HCT116 (cell line): ENCODE results near the gene HSPA12A. TPM values are rescaled to one million over a fixed set of nuclear protein-coding genes. Genes with fewer than 3 reads are reported as not detected.

Source experiments
- ATAC-seq: fragments of 200-7000 bp; cut with Tn5 transposase; 2 replicates; pipeline ENCODE4 v1.9.1; 2020; ENCODE audit warnings: mild to moderate bottlenecking, moderate library complexity
- BruUV-seq: library from RNA; stranded (reverse); fragments of 400-500 nt; replicated peaks from 2 replicates; lab custom pipeline; 2021; lab: Mats Ljungman, UMichigan
- CTCF ChIA-PET: fragments of 300-600 bp; sonication (Branson Sonifier 250); formaldehyde crosslinking; loops from one replicate; lab custom pipeline; 2021; ENCODE audit warnings: antibody characterized with exemption; lab: Charles Lee
- POLR2A ChIA-PET: fragments of 300-600, 350-600 bp; sonication (Branson Sonifier 250); formaldehyde crosslinking; loops from one replicate; lab custom pipeline; 2021; ENCODE audit warnings: antibody characterized with exemption; lab: Charles Lee
- RAD21 ChIA-PET, 2 experiments: fragments of 300-600 bp; sonication (Branson Sonifier 250); formaldehyde crosslinking; loops; one replicate each; lab custom pipeline; 2023; ENCODE audit warnings: low total read pairs in 2 of 2; ENCODE audit not compliant: uncharacterized antibody in 2 of 2, unreplicated experiment in 2 of 2, low non-redundant PET in 1 of 2; lab: Charles Lee
- DNase-seq: peaks from one replicate; pipeline ENCODE4 v3.0.0-alpha.2; 2010; ENCODE audit warnings: low read depth, low spot score
- H2AFZ ChIP-seq: fragments of 200-600 bp; shearing (Covaris generic), sonication (generic); 2 replicates; pipeline ENCODE4 v1.6.1; 2017; ENCODE audit warnings: low read depth, mixed run types, mixed read lengths, antibody characterized with exemption, low read length; ENCODE audit not compliant: poor library complexity, severe bottlenecking
- H3K27ac ChIP-seq: 2 replicates; pipeline ENCODE4 v1.5.1; 2012; ENCODE audit warnings: low read depth, low read length
- H3K27me3 ChIP-seq: fragments of 200-600 bp; sonication (generic); 2 replicates; pipeline ENCODE4 v1.6.1; 2016; ENCODE audit warnings: mixed run types, low read length, mixed read lengths; ENCODE audit not compliant: insufficient read depth
- H3K36me3 ChIP-seq, 2 experiments: fragments of 200-500 bp in 1 of 2; fragments of 200-600 bp in 1 of 2; sonication (Bioruptor generic) in 1 of 2; sonication (generic) in 1 of 2; 2 replicates each; pipeline versions ENCODE4 v1.5.1 to v1.6.1; 2014 to 2016; ENCODE audit warnings: low read length in 2 of 2, inconsistent platforms in 1 of 2, mixed read lengths in 1 of 2, mixed run types in 1 of 2; ENCODE audit not compliant: insufficient read depth in 2 of 2, control insufficient read depth in 1 of 2
- H3K4me1 ChIP-seq, 2 experiments: fragments of 200-600 bp in 1 of 2; sonication (generic) in 1 of 2; 2 replicates each; pipeline versions ENCODE4 v1.5.1 to v1.6.1; 2012 to 2017; ENCODE audit warnings: low read length in 2 of 2, inconsistent platforms in 1 of 2, mild to moderate bottlenecking in 1 of 2, mixed read lengths in 1 of 2, mixed run types in 1 of 2, moderate library complexity in 1 of 2; ENCODE audit not compliant: insufficient read depth in 2 of 2, control insufficient read depth in 1 of 2
- H3K4me2 ChIP-seq: fragments of 200-600 bp; sonication (generic); 2 replicates; pipeline ENCODE4 v1.6.1; 2017; ENCODE audit warnings: mixed run types, low read length, mixed read lengths
- H3K4me3 ChIP-seq, 2 experiments: fragments of 200-600 bp in 1 of 2; sonication (generic) in 1 of 2; replicated peaks in 1 of 2; 2 replicates each; pipeline ENCODE4 v1.5.1; 2011 to 2016; ENCODE audit warnings: low read length in 2 of 2, control low read depth in 1 of 2, low read depth in 1 of 2, mild to moderate bottlenecking in 1 of 2, mixed read lengths in 1 of 2, mixed run types in 1 of 2
- H3K79me2 ChIP-seq: fragments of 200-600 bp; sonication (generic); 2 replicates; pipeline ENCODE4 v1.6.1; 2017; ENCODE audit warnings: mild to moderate bottlenecking, mixed run types, low read length, moderate library complexity, mixed read lengths; ENCODE audit not compliant: insufficient read depth
- H3K9ac ChIP-seq: fragments of 200-600 bp; sonication (generic); 2 replicates; pipeline ENCODE4 v1.6.1; 2016; ENCODE audit warnings: low read length, mixed read lengths
- H3K9me2 ChIP-seq: fragments of 200-600 bp; sonication (generic), shearing (Covaris generic); 2 replicates; pipeline ENCODE4 v1.6.1; 2017; ENCODE audit warnings: mixed run types, mild to moderate bottlenecking, moderate library complexity; ENCODE audit not compliant: insufficient read depth
- H3K9me3 ChIP-seq, 2 experiments: fragments of 200-500 bp in 1 of 2; fragments of 200-600 bp in 1 of 2; sonication (Bioruptor generic) in 1 of 2; sonication (generic) in 1 of 2; 2 replicates each; pipeline ENCODE4 v1.6.1; 2014 to 2017; ENCODE audit warnings: low read length in 2 of 2, mixed read lengths in 2 of 2, inconsistent platforms in 1 of 2, low read depth in 1 of 2, mild to moderate bottlenecking in 1 of 2, mixed run types in 1 of 2, moderate library complexity in 1 of 2; ENCODE audit not compliant: control insufficient read depth in 1 of 2, insufficient read depth in 1 of 2
- H4K20me1 ChIP-seq: fragments of 200-600 bp; sonication (generic), shearing (Covaris generic); 2 replicates; pipeline ENCODE4 v1.6.1; 2017; ENCODE audit warnings: mixed run types, mild to moderate bottlenecking, moderate library complexity; ENCODE audit not compliant: insufficient read depth
- CBX3 ChIP-seq: IDR thresholded peaks from 2 replicates; pipeline ENCODE4 v1.6.1; 2012; ENCODE audit warnings: low read depth
- EGR1 ChIP-seq: IDR thresholded peaks from 2 replicates; pipeline ENCODE4 v1.6.1; 2012; ENCODE audit warnings: low read depth
- ELF1 ChIP-seq: IDR thresholded peaks from 2 replicates; pipeline ENCODE4 v1.6.1; 2012; ENCODE audit warnings: low read depth, borderline replicate concordance
- EZH2 ChIP-seq: fragments of 200-600 bp; sonication (generic); IDR thresholded peaks from 2 replicates; pipeline ENCODE4 v1.6.1; 2017; ENCODE audit warnings: antibody characterized with exemption, mixed run types
- FOSL1 ChIP-seq: IDR thresholded peaks from 2 replicates; pipeline ENCODE4 v1.6.1; 2012; ENCODE audit warnings: low read depth
- JUND ChIP-seq: IDR thresholded peaks from 2 replicates; pipeline ENCODE4 v1.6.1; 2012
- POLR2AphosphoS5 ChIP-seq: IDR thresholded peaks from 2 replicates; pipeline ENCODE4 v1.6.1; 2011; ENCODE audit warnings: mild to moderate bottlenecking, low read depth, low read length, moderate library complexity
- RAD21 ChIP-seq: IDR thresholded peaks from 2 replicates; pipeline ENCODE4 v1.6.1; 2012; ENCODE audit warnings: low read depth, mild to moderate bottlenecking
- SIN3A ChIP-seq: IDR thresholded peaks from 2 replicates; pipeline ENCODE4 v1.6.1; 2012; ENCODE audit warnings: low read depth
- SRF ChIP-seq: IDR thresholded peaks from 2 replicates; pipeline ENCODE4 v1.6.1; 2012; ENCODE audit warnings: low read depth
- TCF7L2 ChIP-seq: IDR thresholded peaks from 2 replicates; pipeline ENCODE4 v1.7.0; 2011; ENCODE audit warnings: borderline replicate concordance, inconsistent platforms; ENCODE audit not compliant: insufficient read depth, insufficient read length; ENCODE audit errors: extremely low read depth
- ZFX ChIP-seq: fragments of 450-650 bp; IDR thresholded peaks from 2 replicates; pipeline ENCODE4 v1.6.1; 2017
- ZNF274 ChIP-seq: fragments of 200-500 bp; sonication (Bioruptor generic); IDR thresholded peaks from 2 replicates; pipeline ENCODE4 v1.6.1; 2014; ENCODE audit warnings: mild to moderate bottlenecking, low read depth, low read length, inconsistent platforms
- intact Hi-C: fragments of 100-400 bp; cut with micrococcal nuclease; formaldehyde crosslinking; loops from 2 replicates; pipeline ENCODE4 v1.10.0; 2022
- total RNA-seq: library from RNA; stranded (reverse); gene quantifications from one replicate; pipeline ENCODE4 v1.2.1, GENCODE V29; 2021; ENCODE audit not compliant: unreplicated experiment
- TF ChIP-seq, protein P1 (sequence below): IDR thresholded peaks from 2 replicates; pipeline ENCODE4 v1.6.1; 2012; ENCODE audit warnings: low read depth
- TF ChIP-seq, protein P2 (sequence below), 3 experiments: fragments of 200-600 bp in 1 of 3; sonication (generic) in 1 of 3; IDR thresholded peaks in 2 of 3; conservative IDR thresholded peaks in 1 of 3; 2 replicates each; pipeline ENCODE4 v1.5.1; 2012 to 2017; ENCODE audit warnings: low read depth in 2 of 3, low read length in 2 of 3, antibody characterized with exemption in 1 of 3, borderline replicate concordance in 1 of 3, control low read depth in 1 of 3, mild to moderate bottlenecking in 1 of 3, mixed read lengths in 1 of 3, mixed run types in 1 of 3, moderate library complexity in 1 of 3; ENCODE audit not compliant: insufficient read depth in 1 of 3
- TF ChIP-seq, protein P3 (sequence below): IDR thresholded peaks from 2 replicates; pipeline ENCODE4 v1.6.1; 2011; ENCODE audit warnings: mild to moderate bottlenecking, low read length, moderate library complexity; ENCODE audit not compliant: insufficient replicate concordance; ENCODE audit errors: extremely low read depth
- TF ChIP-seq, protein P4 (sequence below): IDR thresholded peaks from 2 replicates; pipeline ENCODE4 v1.6.1; 2012

The HSPA12A gene
- total RNA-seq, 1 experiment from 2014 or later: 19.8 TPM

DNA sequence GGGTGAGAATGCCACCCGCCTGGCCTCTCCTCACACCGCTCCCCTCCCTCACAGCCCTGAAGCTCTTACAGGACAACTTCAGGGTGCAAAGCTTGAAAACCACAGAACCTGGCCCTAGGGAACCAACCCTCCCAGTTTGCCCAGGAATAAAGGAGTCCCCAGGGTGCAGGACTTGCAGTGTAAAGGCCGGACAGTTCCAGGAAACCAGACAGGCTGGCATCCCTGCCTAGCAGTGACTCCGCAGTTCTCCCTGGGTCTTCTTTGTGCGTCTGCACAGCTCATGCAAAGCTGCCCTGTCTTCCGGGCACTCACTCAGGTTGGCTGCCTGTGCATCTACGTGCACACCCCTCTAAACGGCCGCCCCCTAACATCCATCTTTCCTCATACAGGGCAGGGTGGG is 36.1 kb downstream of the HSPA12A start:
- Histone ChIP-seq H4K20me1 (no peaks in the 10 kb centered on the region), H3K27me3 (no peaks in the 10 kb centered on the region), H3K4me2 (no peak overlapping the region), H3K9me2 (no peaks in the 10 kb centered on the region), H3K9me3 (no peaks in the 10 kb centered on the region), H3K9ac (no peak overlapping the region), H3K4me3 (no peak overlapping the region), H2AFZ (no peak overlapping the region), H3K4me1 (no peaks in the 10 kb centered on the region), H3K79me2 (no peaks in the 10 kb centered on the region; the same call in 1 of the 2 replicates), H3K27ac (no peak overlapping the region), H3K36me3 (no peaks in the 10 kb centered on the region)
- ChIA-PET RAD21 (no interaction called here), POLR2A (no interaction called here), CTCF (no interaction called here)
- no peak for ATAC-seq
- TF ChIP-seq SIN3A (no peak), SRF (no peak), JUND (no peak), POLR2AphosphoS5 (no peak), ELF1 (no peak), FOSL1 (no peak), TCF7L2 (no peak), ZNF274 (no peak), EGR1 (no peak), CBX3 (no peak), EZH2 (no peak), RAD21 (no peak), ZFX (no peak)
- TF ChIP-seq, protein P1, sequence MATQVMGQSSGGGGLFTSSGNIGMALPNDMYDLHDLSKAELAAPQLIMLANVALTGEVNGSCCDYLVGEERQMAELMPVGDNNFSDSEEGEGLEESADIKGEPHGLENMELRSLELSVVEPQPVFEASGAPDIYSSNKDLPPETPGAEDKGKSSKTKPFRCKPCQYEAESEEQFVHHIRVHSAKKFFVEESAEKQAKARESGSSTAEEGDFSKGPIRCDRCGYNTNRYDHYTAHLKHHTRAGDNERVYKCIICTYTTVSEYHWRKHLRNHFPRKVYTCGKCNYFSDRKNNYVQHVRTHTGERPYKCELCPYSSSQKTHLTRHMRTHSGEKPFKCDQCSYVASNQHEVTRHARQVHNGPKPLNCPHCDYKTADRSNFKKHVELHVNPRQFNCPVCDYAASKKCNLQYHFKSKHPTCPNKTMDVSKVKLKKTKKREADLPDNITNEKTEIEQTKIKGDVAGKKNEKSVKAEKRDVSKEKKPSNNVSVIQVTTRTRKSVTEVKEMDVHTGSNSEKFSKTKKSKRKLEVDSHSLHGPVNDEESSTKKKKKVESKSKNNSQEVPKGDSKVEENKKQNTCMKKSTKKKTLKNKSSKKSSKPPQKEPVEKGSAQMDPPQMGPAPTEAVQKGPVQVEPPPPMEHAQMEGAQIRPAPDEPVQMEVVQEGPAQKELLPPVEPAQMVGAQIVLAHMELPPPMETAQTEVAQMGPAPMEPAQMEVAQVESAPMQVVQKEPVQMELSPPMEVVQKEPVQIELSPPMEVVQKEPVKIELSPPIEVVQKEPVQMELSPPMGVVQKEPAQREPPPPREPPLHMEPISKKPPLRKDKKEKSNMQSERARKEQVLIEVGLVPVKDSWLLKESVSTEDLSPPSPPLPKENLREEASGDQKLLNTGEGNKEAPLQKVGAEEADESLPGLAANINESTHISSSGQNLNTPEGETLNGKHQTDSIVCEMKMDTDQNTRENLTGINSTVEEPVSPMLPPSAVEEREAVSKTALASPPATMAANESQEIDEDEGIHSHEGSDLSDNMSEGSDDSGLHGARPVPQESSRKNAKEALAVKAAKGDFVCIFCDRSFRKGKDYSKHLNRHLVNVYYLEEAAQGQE: no peak
- TF ChIP-seq, protein P2, sequence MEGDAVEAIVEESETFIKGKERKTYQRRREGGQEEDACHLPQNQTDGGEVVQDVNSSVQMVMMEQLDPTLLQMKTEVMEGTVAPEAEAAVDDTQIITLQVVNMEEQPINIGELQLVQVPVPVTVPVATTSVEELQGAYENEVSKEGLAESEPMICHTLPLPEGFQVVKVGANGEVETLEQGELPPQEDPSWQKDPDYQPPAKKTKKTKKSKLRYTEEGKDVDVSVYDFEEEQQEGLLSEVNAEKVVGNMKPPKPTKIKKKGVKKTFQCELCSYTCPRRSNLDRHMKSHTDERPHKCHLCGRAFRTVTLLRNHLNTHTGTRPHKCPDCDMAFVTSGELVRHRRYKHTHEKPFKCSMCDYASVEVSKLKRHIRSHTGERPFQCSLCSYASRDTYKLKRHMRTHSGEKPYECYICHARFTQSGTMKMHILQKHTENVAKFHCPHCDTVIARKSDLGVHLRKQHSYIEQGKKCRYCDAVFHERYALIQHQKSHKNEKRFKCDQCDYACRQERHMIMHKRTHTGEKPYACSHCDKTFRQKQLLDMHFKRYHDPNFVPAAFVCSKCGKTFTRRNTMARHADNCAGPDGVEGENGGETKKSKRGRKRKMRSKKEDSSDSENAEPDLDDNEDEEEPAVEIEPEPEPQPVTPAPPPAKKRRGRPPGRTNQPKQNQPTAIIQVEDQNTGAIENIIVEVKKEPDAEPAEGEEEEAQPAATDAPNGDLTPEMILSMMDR (IDR thresholded peaks at IDR 0.05 in 2 of 3, conservative IDR thresholded peaks at IDR 0.05 in 1 of 3; ENCODE audit: borderline replicate concordance in 1 of 3, insufficient read depth in 1 of 3, low read depth in 2 of 3, low read length in 2 of 3): no peak
- TF ChIP-seq, protein P3, sequence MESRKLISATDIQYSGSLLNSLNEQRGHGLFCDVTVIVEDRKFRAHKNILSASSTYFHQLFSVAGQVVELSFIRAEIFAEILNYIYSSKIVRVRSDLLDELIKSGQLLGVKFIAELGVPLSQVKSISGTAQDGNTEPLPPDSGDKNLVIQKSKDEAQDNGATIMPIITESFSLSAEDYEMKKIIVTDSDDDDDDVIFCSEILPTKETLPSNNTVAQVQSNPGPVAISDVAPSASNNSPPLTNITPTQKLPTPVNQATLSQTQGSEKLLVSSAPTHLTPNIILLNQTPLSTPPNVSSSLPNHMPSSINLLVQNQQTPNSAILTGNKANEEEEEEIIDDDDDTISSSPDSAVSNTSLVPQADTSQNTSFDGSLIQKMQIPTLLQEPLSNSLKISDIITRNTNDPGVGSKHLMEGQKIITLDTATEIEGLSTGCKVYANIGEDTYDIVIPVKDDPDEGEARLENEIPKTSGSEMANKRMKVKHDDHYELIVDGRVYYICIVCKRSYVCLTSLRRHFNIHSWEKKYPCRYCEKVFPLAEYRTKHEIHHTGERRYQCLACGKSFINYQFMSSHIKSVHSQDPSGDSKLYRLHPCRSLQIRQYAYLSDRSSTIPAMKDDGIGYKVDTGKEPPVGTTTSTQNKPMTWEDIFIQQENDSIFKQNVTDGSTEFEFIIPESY: no peak
- TF ChIP-seq, protein P4, sequence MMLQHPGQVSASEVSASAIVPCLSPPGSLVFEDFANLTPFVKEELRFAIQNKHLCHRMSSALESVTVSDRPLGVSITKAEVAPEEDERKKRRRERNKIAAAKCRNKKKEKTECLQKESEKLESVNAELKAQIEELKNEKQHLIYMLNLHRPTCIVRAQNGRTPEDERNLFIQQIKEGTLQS: no peak
- intact Hi-C loops: no loop called here
- no peak for DNase-seq
- BruUV-seq: no TSS peak
